WTC11 (cell line): ENCODE data around the gene TBC1D22A.

ENCODE experiments used
- CTCF ChIP-seq: fragments of 200-600 bp; IDR thresholded peaks from 2 replicates; pipeline ENCODE4 v1.8.0; 2022; ENCODE audit warnings: antibody characterized with exemption
- E2F1 ChIP-seq: sonication (generic); formaldehyde crosslinking; IDR thresholded peaks from 2 replicates; pipeline ENCODE4 v1.8.0; 2022; ENCODE audit warnings: mild to moderate bottlenecking, missing genetic modification reagents
- ESRRA ChIP-seq: sonication (generic); formaldehyde crosslinking; IDR thresholded peaks from 2 replicates; pipeline ENCODE4 v1.8.1; 2022; ENCODE audit warnings: mild to moderate bottlenecking, missing genetic modification reagents, borderline replicate concordance
- FOXP1 ChIP-seq: sonication (generic); formaldehyde crosslinking; IDR thresholded peaks from 2 replicates; pipeline ENCODE4 v1.8.0; 2022; ENCODE audit warnings: missing genetic modification reagents, mild to moderate bottlenecking, moderate library complexity, borderline replicate concordance
- NFYB ChIP-seq: sonication (generic); formaldehyde crosslinking; conservative IDR thresholded peaks from 2 replicates; pipeline ENCODE4 v1.8.0; 2022; ENCODE audit warnings: low read depth, missing genetic modification reagents
- NR2C2 ChIP-seq: sonication (generic); formaldehyde crosslinking; IDR thresholded peaks from 2 replicates; pipeline ENCODE4 v1.8.0; 2022; ENCODE audit warnings: mild to moderate bottlenecking, missing genetic modification reagents
- SP1 ChIP-seq: sonication (generic); formaldehyde crosslinking; conservative IDR thresholded peaks from 2 replicates; pipeline ENCODE4 v1.8.1; 2022; ENCODE audit warnings: missing genetic modification reagents
- TEAD1 ChIP-seq: sonication (generic); formaldehyde crosslinking; IDR thresholded peaks from 2 replicates; pipeline ENCODE4 v1.8.0; 2022; ENCODE audit warnings: mild to moderate bottlenecking, missing genetic modification reagents
- ZNF317 ChIP-seq: sonication (generic); formaldehyde crosslinking; IDR thresholded peaks from 2 replicates; pipeline ENCODE4 v1.8.1; 2023; ENCODE audit warnings: low read depth, mild to moderate bottlenecking, moderate library complexity, missing genetic modification reagents, borderline replicate concordance

GRCh38 chr22:46846150-46846831, 83.8 kb downstream of the TBC1D22A start:
- no peak for TF ChIP-seq ESRRA (CRISPR knock-in tag)
- no peak for TF ChIP-seq FOXP1 (CRISPR knock-in tag)
- no peak for TF ChIP-seq SP1 (CRISPR knock-in tag)
- no peak for TF ChIP-seq TEAD1 (CRISPR knock-in tag)
- no peak for TF ChIP-seq NFYB
- TF ChIP-seq CTCF: no peak
- TF ChIP-seq ZNF317: no peak
- no peak for TF ChIP-seq E2F1
- no peak for TF ChIP-seq NR2C2
